ENCODE measurements around the gene ERRFI1.

Gene ERRFI1

GRCh38 chr1:8043621-8044020, 17.5 kb upstream of the ERRFI1 start:
- no peak for DNase-seq

GRCh38 chr1:8042134-8042533, 16.0 kb upstream of the ERRFI1 start:
- no peak for DNase-seq

DNA sequence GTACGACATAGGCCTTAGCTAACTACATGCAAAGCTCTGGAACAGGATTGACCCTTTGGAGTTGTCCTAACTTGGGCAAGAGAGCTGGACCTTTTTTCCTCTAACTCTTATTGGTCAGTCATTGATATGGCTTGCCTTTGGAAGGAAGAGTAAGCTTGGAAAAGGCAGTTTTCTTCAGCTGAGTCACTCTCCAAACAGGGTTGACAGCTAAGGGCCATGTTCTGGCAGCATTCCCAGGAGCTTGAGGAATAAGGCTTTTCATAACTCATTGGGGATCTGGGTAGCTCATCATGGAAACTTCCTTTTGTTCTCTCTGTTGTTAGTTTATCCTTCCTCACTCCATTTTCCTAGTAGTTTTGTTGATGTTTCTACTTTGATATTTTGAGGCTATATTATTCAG, 14.5 kb upstream of the ERRFI1 start:
- DNase-seq = no peak

GRCh38 chr1:8039071-8039470, 13.0 kb upstream of the ERRFI1 start:
- no peak for DNase-seq

DNA sequence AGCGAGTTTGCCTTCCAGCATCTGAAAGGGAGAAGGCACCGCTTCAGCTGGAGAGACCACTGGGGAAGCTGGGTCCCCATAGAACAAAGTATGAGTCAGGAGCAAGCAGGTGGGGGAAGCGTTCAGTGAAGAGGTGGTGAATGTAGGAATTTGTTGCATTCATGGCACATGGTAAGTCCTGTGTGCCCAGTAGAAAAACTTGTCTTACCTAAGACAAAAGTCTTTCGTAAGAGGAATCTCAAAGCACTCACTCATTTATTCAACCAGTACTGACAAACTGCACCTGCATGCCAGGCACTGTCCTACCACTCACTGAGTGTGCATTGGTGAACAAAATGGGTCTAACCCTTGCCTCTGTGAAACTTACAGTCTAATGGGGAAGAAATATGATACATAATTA, 9.2 kb upstream of the ERRFI1 start:
- DNase-seq = no peak

DNA sequence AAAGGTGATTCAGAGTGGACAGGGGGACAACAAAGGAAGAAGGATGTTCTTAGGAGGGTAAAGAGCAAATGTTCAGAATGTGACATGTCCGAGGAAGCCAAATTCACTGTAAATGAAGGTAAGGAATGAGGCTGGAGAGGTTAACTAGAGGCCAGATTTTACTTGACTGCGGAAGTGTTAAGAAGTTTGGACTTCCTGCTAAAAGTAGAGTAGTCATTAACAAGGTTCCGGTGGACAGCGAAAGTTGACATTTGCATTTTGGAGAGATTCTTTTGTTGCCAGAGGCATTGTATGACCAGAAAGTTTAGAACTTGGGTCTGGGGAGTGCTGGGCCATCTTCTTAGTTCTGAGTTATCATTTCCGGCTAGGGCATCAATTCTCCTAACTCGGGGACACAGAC, 7.2 kb upstream of the ERRFI1 start:
- no peak for DNase-seq

DNA sequence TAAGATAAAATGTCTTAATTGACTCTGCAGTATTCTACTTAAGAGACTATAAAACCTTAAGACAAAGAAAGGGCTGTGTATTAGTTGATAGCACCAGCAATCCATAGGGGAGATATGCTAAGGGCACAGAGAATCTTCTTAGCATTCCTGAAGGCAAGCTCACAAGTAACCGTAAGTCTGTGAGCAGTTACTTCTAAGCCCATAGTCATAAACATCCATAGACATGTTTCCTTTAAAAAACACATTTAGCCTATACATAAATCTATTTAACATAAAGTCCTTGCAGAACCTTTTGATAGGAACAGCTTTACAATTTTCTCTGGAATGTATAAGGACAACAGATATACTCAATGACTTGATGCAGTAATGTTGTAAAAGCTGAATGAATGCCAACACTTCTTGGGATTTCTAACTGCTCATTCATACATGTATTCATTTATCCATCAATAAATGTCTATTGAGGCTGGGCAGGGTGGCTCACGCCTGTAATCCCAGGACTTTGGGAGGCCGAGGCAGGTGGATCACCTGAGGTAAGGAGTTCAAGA, 6.3 kb upstream of the ERRFI1 start:
- DNase-seq = no peak

GRCh38 chr1:8031176-8031785, 5.2 kb upstream of the ERRFI1 start:
- DNase-seq = peak in 4 of 6 experiments; percentile 2 to 50 (median 28)

DNA sequence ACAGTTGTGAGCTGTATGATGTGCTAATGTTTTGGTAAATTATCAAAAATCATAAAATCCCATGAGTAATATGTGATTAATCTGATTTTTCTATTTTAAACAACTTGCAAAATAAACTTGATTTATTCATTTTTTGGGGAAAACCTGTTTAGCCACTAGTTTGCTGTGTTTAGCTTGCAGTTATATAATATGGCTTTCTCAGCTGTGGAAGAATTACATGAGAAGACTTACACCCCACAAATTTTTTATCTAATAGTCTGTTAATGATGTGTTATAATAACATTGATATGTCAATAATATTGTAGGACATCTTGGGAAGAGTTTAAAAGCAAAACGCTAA, 2.4 kb upstream of the ERRFI1 start:
- DNase-seq = no peak

GRCh38 chr1:8027748-8028570, 1.9 kb upstream of the ERRFI1 start:
- no peak for DNase-seq

GRCh38 chr1:8026976-8027747, 1.1 kb upstream of the ERRFI1 start:
- no peak for DNase-seq

GRCh38 chr1:8025671-8026144, 401 bp downstream of the ERRFI1 start:
- peak in 1 of 6 experiments; percentile 40 for DNase-seq

GRCh38 chr1:8025061-8025670, 943 bp downstream of the ERRFI1 start:
- DNase-seq = peak in 1 of 6 experiments; percentile 15

- DNase-seq = no peak
Observed at GRCh38 chr1:8024329-8024728, 1.8 kb downstream of the ERRFI1 start.

- no peak for DNase-seq
Observed at GRCh38 chr1:8023995-8024313, 2.2 kb downstream of the ERRFI1 start.

- no peak for DNase-seq
Observed at GRCh38 chr1:8023287-8023994, 2.7 kb downstream of the ERRFI1 start.

GRCh38 chr1:8022395-8023286, 3.5 kb downstream of the ERRFI1 start:
- no peak for DNase-seq

- DNase-seq = no peak
Observed at GRCh38 chr1:8021676-8022266, 4.3 kb downstream of the ERRFI1 start.

DNA sequence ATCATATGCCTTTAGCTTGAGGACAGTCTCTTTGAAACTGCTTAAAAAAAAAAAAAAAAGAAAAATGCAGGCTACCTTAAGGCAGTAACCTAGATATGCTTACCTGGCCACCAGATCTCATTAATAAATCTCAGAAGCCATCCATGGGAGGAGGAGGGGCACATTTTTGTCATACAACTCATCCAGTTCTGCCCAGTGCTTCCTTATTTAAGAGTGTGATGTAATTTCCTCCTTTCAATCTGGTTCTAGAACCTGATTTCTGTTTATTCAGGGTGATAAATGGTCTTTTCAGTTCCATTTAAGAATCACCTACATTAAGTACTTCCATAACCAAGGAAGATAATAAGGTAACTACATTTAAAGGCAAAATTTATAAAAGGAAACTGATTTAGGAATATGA, 6.1 kb downstream of the ERRFI1 start:
- no peak for DNase-seq

DNA sequence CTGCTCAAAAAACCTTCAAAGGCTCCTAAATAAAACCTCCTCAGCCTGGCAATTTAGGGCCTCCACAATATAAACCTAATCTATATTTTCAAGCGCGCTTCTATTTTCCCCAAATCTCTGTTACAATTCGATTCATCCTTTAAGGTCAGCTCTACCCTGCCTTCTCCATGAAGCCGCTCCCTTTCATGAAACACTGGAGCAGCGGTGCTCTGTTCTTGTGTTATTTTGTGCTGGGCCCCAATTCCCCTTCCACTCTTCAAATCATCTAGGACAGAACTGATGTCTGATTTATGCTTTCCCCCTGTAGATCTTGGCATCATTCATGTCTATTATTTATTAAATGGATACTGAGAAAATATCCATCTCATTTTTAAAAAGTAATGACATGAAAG, 6.9 kb downstream of the ERRFI1 start:
- DNase-seq = no peak

All from stimulated activated naive CD4-positive, alpha-beta T cell (primary cell).